Tibial nerve (tissue), 4 donors: Measurements from ENCODE around the gene MDP1.

Source experiments
- CTCF ChIP-seq, 5 experiments: fragments of 200-600 bp in 3 of 5; fragments of 450-650 bp in 2 of 5; sonication (generic) in 3 of 5; IDR thresholded peaks; one replicate each; pipeline ENCODE4 v1.5.1; 2016 to 2019; ENCODE audit warnings: antibody characterized with exemption in 5 of 5, mild to moderate bottlenecking in 3 of 5, moderate library complexity in 2 of 5
- EP300 ChIP-seq, 2 donors: sonication (generic); formaldehyde crosslinking; IDR thresholded peaks; one replicate each; pipeline ENCODE4 v1.6.1; 2017; ENCODE audit warnings: antibody characterized with exemption in 2 of 2, mild to moderate bottlenecking in 1 of 2
- POLR2A ChIP-seq, 2 donors: fragments of 450-650 bp; IDR thresholded peaks; one replicate each; pipeline ENCODE4 v1.6.1; 2017; ENCODE audit warnings: antibody characterized with exemption in 2 of 2, mild to moderate bottlenecking in 2 of 2, moderate library complexity in 2 of 2

- TF ChIP-seq CTCF (IDR thresholded peaks at IDR 0.05) (no peak), POLR2A (IDR thresholded peaks at IDR 0.05) (no peak), EP300 (IDR thresholded peaks at IDR 0.05) (no peak)
These were observed 38.0 kb downstream of the MDP1 start for GRCh38 chr14:24177891-24178290.
